Lung microvascular endothelial cell (primary cell): ENCODE measurements around the gene RAC3. TPM values are rescaled to one million over a fixed set of nuclear protein-coding genes. Genes with fewer than 3 reads are reported as not detected.

Source experiments
- DNase-seq, 2 donors: peaks; one replicate each; pipeline versions ENCODE4 v3.0.0 to v3.0.0-alpha.2; 2010; ENCODE audit warnings: low read depth in 2 of 2
- total RNA-seq: library from RNA; depleted of rRNA; stranded (reverse); fragments of >200 nt; gene quantifications from 2 replicates; pipeline ENCODE4 v1.2.1, GENCODE V29; 2014

The RAC3 gene
- total RNA-seq, 1 donor from 2014 or later: 9.7 TPM

GRCh38 chr17:82012261-82012639, 19.2 kb upstream of the RAC3 start:
- no peak for DNase-seq

GRCh38 chr17:82012640-82013295, 18.7 kb upstream of the RAC3 start:
- DNase-seq: no peak

- peak in 1 of 2 donors; percentile 48 for DNase-seq
Measured at GRCh38 chr17:82013341-82013740, 18.1 kb upstream of the RAC3 start.

- DNase-seq: no peak
Measured at GRCh38 chr17:82013772-82014321, 17.6 kb upstream of the RAC3 start.

- DNase-seq: no peak
Measured at GRCh38 chr17:82014432-82014831, 17.0 kb upstream of the RAC3 start.

- no peak for DNase-seq
Measured at GRCh38 chr17:82014971-82015310, 16.5 kb upstream of the RAC3 start.

- DNase-seq: no peak
Measured at GRCh38 chr17:82015311-82015971, 16.0 kb upstream of the RAC3 start.

GRCh38 chr17:82016061-82016874, 15.2 kb upstream of the RAC3 start:
- no peak for DNase-seq

GRCh38 chr17:82016875-82017459, 14.5 kb upstream of the RAC3 start:
- DNase-seq: no peak

- no peak for DNase-seq
Measured at GRCh38 chr17:82017612-82018151, 13.8 kb upstream of the RAC3 start.

GRCh38 chr17:82018152-82018988, 13.1 kb upstream of the RAC3 start:
- DNase-seq: no peak

- no peak for DNase-seq
Measured at GRCh38 chr17:82018989-82019689, 12.3 kb upstream of the RAC3 start.

- peak; percentile 50 to 70 for DNase-seq
Measured at GRCh38 chr17:82019690-82020571, 11.5 kb upstream of the RAC3 start.

GRCh38 chr17:82020572-82021106, 10.8 kb upstream of the RAC3 start:
- no peak for DNase-seq

GRCh38 chr17:82021107-82021899, 10.2 kb upstream of the RAC3 start:
- peak; percentile 82 to 89 for DNase-seq

GRCh38 chr17:82021900-82022309, 9.6 kb upstream of the RAC3 start:
- no peak for DNase-seq

GRCh38 chr17:82022310-82022980, 9.0 kb upstream of the RAC3 start, which contains the start of gene CENPX:
Gene CENPX (minus strand): TSS chr17:82022878. CDS start chr17:82022861, 17 bp downstream.
- DNase-seq: peak in 1 of 2 donors; percentile 19
